ENCODE measurements around the gene MYO5B.
A peak's percentile ranks its signal among the peaks of the same experiment; 100 is the strongest.

Gene MYO5B

GRCh38 chr18:50193796-50194630, 934 bp downstream of the MYO5B start:
- Mint-ChIP-seq H3K27ac (no peak overlapping the region), H3K9me3 (no peaks in the 10 kb centered on the region), H3K4me3 (peak overlapping the region; percentile 74), H3K4me1 (peaks cover 18% of the 10 kb centered on the region), H3K27me3 (peaks cover 38% of the 10 kb centered on the region), H3K36me3 (peaks cover 2% of the 10 kb centered on the region)

GRCh38 chr18:50192995-50193795, 1.8 kb downstream of the MYO5B start:
- no peak overlapping the region for H3K27ac Mint-ChIP-seq
- H3K4me1 Mint-ChIP-seq: peaks cover 18% of the 10 kb centered on the region
- peak overlapping the region; percentile 74 for H3K4me3 Mint-ChIP-seq
- H3K9me3 Mint-ChIP-seq: no peaks in the 10 kb centered on the region
- peaks cover 35% of the 10 kb centered on the region for H3K27me3 Mint-ChIP-seq
- peaks cover 2% of the 10 kb centered on the region for H3K36me3 Mint-ChIP-seq

GRCh38 chr18:50190926-50191325, 4.0 kb downstream of the MYO5B start:
- Mint-ChIP-seq H3K27me3 (peaks cover 28% of the 10 kb centered on the region), H3K4me1 (peaks cover 18% of the 10 kb centered on the region), H3K9me3 (no peaks in the 10 kb centered on the region), H3K4me3 (no peak overlapping the region), H3K27ac (no peak overlapping the region), H3K36me3 (no peaks in the 10 kb centered on the region)

GRCh38 chr18:50190236-50190635, 4.7 kb downstream of the MYO5B start:
- no peak overlapping the region for H3K27ac Mint-ChIP-seq
- no peaks in the 10 kb centered on the region for H3K9me3 Mint-ChIP-seq
- peak overlapping the region; percentile 57 for H3K4me3 Mint-ChIP-seq
- no peaks in the 10 kb centered on the region for H3K36me3 Mint-ChIP-seq
- H3K4me1 Mint-ChIP-seq: peaks cover 13% of the 10 kb centered on the region
- peaks cover 21% of the 10 kb centered on the region for H3K27me3 Mint-ChIP-seq

- Mint-ChIP-seq H3K27me3 (peaks cover 24% of the 10 kb centered on the region), H3K4me3 (no peak overlapping the region), H3K27ac (no peak overlapping the region), H3K9me3 (no peaks in the 10 kb centered on the region), H3K4me1 (peaks cover 13% of the 10 kb centered on the region), H3K36me3 (no peaks in the 10 kb centered on the region)
Measured at GRCh38 chr18:50189160-50189559, 5.8 kb downstream of the MYO5B start.

- Mint-ChIP-seq H3K36me3 (no peaks in the 10 kb centered on the region), H3K27me3 (peaks cover 23% of the 10 kb centered on the region), H3K9me3 (no peaks in the 10 kb centered on the region), H3K27ac (no peak overlapping the region), H3K4me3 (no peak overlapping the region), H3K4me1 (peaks cover 9% of the 10 kb centered on the region)
Measured at GRCh38 chr18:50188652-50189051, 6.3 kb downstream of the MYO5B start.

GRCh38 chr18:50187659-50188058, 7.3 kb downstream of the MYO5B start:
- no peaks in the 10 kb centered on the region for H3K9me3 Mint-ChIP-seq
- H3K4me3 Mint-ChIP-seq: no peak overlapping the region
- H3K4me1 Mint-ChIP-seq: peaks cover 4% of the 10 kb centered on the region
- no peaks in the 10 kb centered on the region for H3K36me3 Mint-ChIP-seq
- peaks cover 25% of the 10 kb centered on the region for H3K27me3 Mint-ChIP-seq
- no peak overlapping the region for H3K27ac Mint-ChIP-seq

- peaks cover 4% of the 10 kb centered on the region for H3K4me1 Mint-ChIP-seq
- H3K27me3 Mint-ChIP-seq: peaks cover 17% of the 10 kb centered on the region
- H3K9me3 Mint-ChIP-seq: no peaks in the 10 kb centered on the region
- no peaks in the 10 kb centered on the region for H3K36me3 Mint-ChIP-seq
- H3K27ac Mint-ChIP-seq: no peak overlapping the region
- H3K4me3 Mint-ChIP-seq: no peak overlapping the region
Measured at GRCh38 chr18:50186385-50186784, 8.6 kb downstream of the MYO5B start.

- Mint-ChIP-seq H3K4me3 (no peak overlapping the region), H3K9me3 (no peaks in the 10 kb centered on the region), H3K36me3 (no peaks in the 10 kb centered on the region), H3K27ac (no peak overlapping the region), H3K27me3 (peaks cover 10% of the 10 kb centered on the region), H3K4me1 (no peaks in the 10 kb centered on the region)
Measured at GRCh38 chr18:50183556-50183955, 11.4 kb downstream of the MYO5B start.

GRCh38 chr18:50182511-50182910, 12.4 kb downstream of the MYO5B start:
- Mint-ChIP-seq H3K27ac (no peak overlapping the region), H3K36me3 (no peaks in the 10 kb centered on the region), H3K4me1 (no peaks in the 10 kb centered on the region), H3K4me3 (no peak overlapping the region), H3K9me3 (no peaks in the 10 kb centered on the region), H3K27me3 (peaks cover 13% of the 10 kb centered on the region)

- Mint-ChIP-seq H3K36me3 (no peaks in the 10 kb centered on the region), H3K27ac (no peak overlapping the region), H3K4me3 (no peak overlapping the region), H3K27me3 (peaks cover 16% of the 10 kb centered on the region), H3K4me1 (no peaks in the 10 kb centered on the region), H3K9me3 (no peaks in the 10 kb centered on the region)
Measured at GRCh38 chr18:50181590-50181989, 13.4 kb downstream of the MYO5B start.

GRCh38 chr18:50179465-50179864, 15.5 kb downstream of the MYO5B start:
- H3K9me3 Mint-ChIP-seq: no peaks in the 10 kb centered on the region
- H3K27me3 Mint-ChIP-seq: peaks cover 19% of the 10 kb centered on the region
- no peaks in the 10 kb centered on the region for H3K4me1 Mint-ChIP-seq
- no peak overlapping the region for H3K27ac Mint-ChIP-seq
- H3K36me3 Mint-ChIP-seq: no peaks in the 10 kb centered on the region
- H3K4me3 Mint-ChIP-seq: no peak overlapping the region

GRCh38 chr18:50177294-50177992, 17.5 kb downstream of the MYO5B start:
- H3K9me3 Mint-ChIP-seq: no peaks in the 10 kb centered on the region
- H3K4me1 Mint-ChIP-seq: peaks cover 3% of the 10 kb centered on the region
- H3K27ac Mint-ChIP-seq: no peak overlapping the region
- no peak overlapping the region for H3K4me3 Mint-ChIP-seq
- H3K27me3 Mint-ChIP-seq: peaks cover 15% of the 10 kb centered on the region
- H3K36me3 Mint-ChIP-seq: no peaks in the 10 kb centered on the region

- no peak overlapping the region for H3K27ac Mint-ChIP-seq
- H3K4me1 Mint-ChIP-seq: peaks cover 4% of the 10 kb centered on the region
- no peaks in the 10 kb centered on the region for H3K9me3 Mint-ChIP-seq
- no peaks in the 10 kb centered on the region for H3K36me3 Mint-ChIP-seq
- H3K27me3 Mint-ChIP-seq: peaks cover 16% of the 10 kb centered on the region
- H3K4me3 Mint-ChIP-seq: no peak overlapping the region
Measured at GRCh38 chr18:50172367-50172766, 22.6 kb downstream of the MYO5B start.

- H3K27ac Mint-ChIP-seq: no peak overlapping the region
- H3K9me3 Mint-ChIP-seq: no peaks in the 10 kb centered on the region
- no peak overlapping the region for H3K4me3 Mint-ChIP-seq
- H3K36me3 Mint-ChIP-seq: no peaks in the 10 kb centered on the region
- peaks cover 4% of the 10 kb centered on the region for H3K4me1 Mint-ChIP-seq
- H3K27me3 Mint-ChIP-seq: peaks cover 12% of the 10 kb centered on the region
Measured at GRCh38 chr18:50171406-50171805, 23.5 kb downstream of the MYO5B start.

- no peak overlapping the region for H3K4me3 Mint-ChIP-seq
- H3K27me3 Mint-ChIP-seq: peaks cover 7% of the 10 kb centered on the region
- H3K9me3 Mint-ChIP-seq: no peaks in the 10 kb centered on the region
- peaks cover 4% of the 10 kb centered on the region for H3K4me1 Mint-ChIP-seq
- H3K27ac Mint-ChIP-seq: no peak overlapping the region
- no peaks in the 10 kb centered on the region for H3K36me3 Mint-ChIP-seq
Measured at GRCh38 chr18:50170004-50170403, 24.9 kb downstream of the MYO5B start.
